Ovary (tissue), 3 donors: ENCODE data around the gene IGF2BP2.

ENCODE experiments used
- CTCF ChIP-seq, 3 donors: fragments of 450-650 bp in 2 of 3; fragments of 200-600 bp in 1 of 3; IDR thresholded peaks; one replicate each; pipeline versions ENCODE4 v1.5.1 to v1.8.0; 2016 to 2022; ENCODE audit warnings: antibody characterized with exemption in 3 of 3, mild to moderate bottlenecking in 1 of 3
- POLR2A ChIP-seq: fragments of 450-650 bp; IDR thresholded peaks from one replicate; pipeline ENCODE4 v1.6.1; 2017; ENCODE audit warnings: antibody characterized with exemption, mild to moderate bottlenecking, moderate library complexity
- donor health status: DM: no; HTN: no; CAD: no.

GRCh38 chr3:185654758-185655145, 170.1 kb downstream of the IGF2BP2 start:
- TF ChIP-seq CTCF (IDR thresholded peaks at IDR 0.05), result no peak
- no peak for TF ChIP-seq POLR2A
